HCT116 (cell line): ENCODE measurements around the gene NPEPL1. TPM values are rescaled to one million over a fixed set of nuclear protein-coding genes. Genes with fewer than 3 reads are reported as not detected.

Experiments
- ATAC-seq: fragments of 200-7000 bp; cut with Tn5 transposase; 2 replicates; pipeline ENCODE4 v1.9.1; 2020; ENCODE audit warnings: mild to moderate bottlenecking, moderate library complexity
- BruUV-seq: library from RNA; stranded (reverse); fragments of 400-500 nt; replicated peaks from 2 replicates; lab custom pipeline; 2021; lab: Mats Ljungman, UMichigan
- CTCF ChIA-PET: fragments of 300-600 bp; sonication (Branson Sonifier 250); formaldehyde crosslinking; loops from one replicate; lab custom pipeline; 2021; ENCODE audit warnings: antibody characterized with exemption; lab: Charles Lee
- POLR2A ChIA-PET: fragments of 300-600, 350-600 bp; sonication (Branson Sonifier 250); formaldehyde crosslinking; loops from one replicate; lab custom pipeline; 2021; ENCODE audit warnings: antibody characterized with exemption; lab: Charles Lee
- RAD21 ChIA-PET, 2 experiments: fragments of 300-600 bp; sonication (Branson Sonifier 250); formaldehyde crosslinking; loops; one replicate each; lab custom pipeline; 2023; ENCODE audit warnings: low total read pairs in 2 of 2; ENCODE audit not compliant: uncharacterized antibody in 2 of 2, unreplicated experiment in 2 of 2, low non-redundant PET in 1 of 2; lab: Charles Lee
- DNase-seq: peaks from one replicate; pipeline ENCODE4 v3.0.0-alpha.2; 2010; ENCODE audit warnings: low read depth, low spot score
- H2AFZ ChIP-seq: fragments of 200-600 bp; shearing (Covaris generic), sonication (generic); 2 replicates; pipeline ENCODE4 v1.6.1; 2017; ENCODE audit warnings: low read depth, mixed run types, mixed read lengths, antibody characterized with exemption, low read length; ENCODE audit not compliant: poor library complexity, severe bottlenecking
- H3K27ac ChIP-seq: 2 replicates; pipeline ENCODE4 v1.5.1; 2012; ENCODE audit warnings: low read depth, low read length
- H3K27me3 ChIP-seq: fragments of 200-600 bp; sonication (generic); 2 replicates; pipeline ENCODE4 v1.6.1; 2016; ENCODE audit warnings: mixed run types, low read length, mixed read lengths; ENCODE audit not compliant: insufficient read depth
- H3K36me3 ChIP-seq, 2 experiments: fragments of 200-500 bp in 1 of 2; fragments of 200-600 bp in 1 of 2; sonication (Bioruptor generic) in 1 of 2; sonication (generic) in 1 of 2; 2 replicates each; pipeline versions ENCODE4 v1.5.1 to v1.6.1; 2014 to 2016; ENCODE audit warnings: low read length in 2 of 2, inconsistent platforms in 1 of 2, mixed read lengths in 1 of 2, mixed run types in 1 of 2; ENCODE audit not compliant: insufficient read depth in 2 of 2, control insufficient read depth in 1 of 2
- H3K4me1 ChIP-seq, 2 experiments: fragments of 200-600 bp in 1 of 2; sonication (generic) in 1 of 2; 2 replicates each; pipeline versions ENCODE4 v1.5.1 to v1.6.1; 2012 to 2017; ENCODE audit warnings: low read length in 2 of 2, inconsistent platforms in 1 of 2, mild to moderate bottlenecking in 1 of 2, mixed read lengths in 1 of 2, mixed run types in 1 of 2, moderate library complexity in 1 of 2; ENCODE audit not compliant: insufficient read depth in 2 of 2, control insufficient read depth in 1 of 2
- H3K4me2 ChIP-seq: fragments of 200-600 bp; sonication (generic); 2 replicates; pipeline ENCODE4 v1.6.1; 2017; ENCODE audit warnings: mixed run types, low read length, mixed read lengths
- H3K4me3 ChIP-seq, 2 experiments: fragments of 200-600 bp in 1 of 2; sonication (generic) in 1 of 2; replicated peaks in 1 of 2; 2 replicates each; pipeline ENCODE4 v1.5.1; 2011 to 2016; ENCODE audit warnings: low read length in 2 of 2, control low read depth in 1 of 2, low read depth in 1 of 2, mild to moderate bottlenecking in 1 of 2, mixed read lengths in 1 of 2, mixed run types in 1 of 2
- H3K79me2 ChIP-seq: fragments of 200-600 bp; sonication (generic); 2 replicates; pipeline ENCODE4 v1.6.1; 2017; ENCODE audit warnings: mild to moderate bottlenecking, mixed run types, low read length, moderate library complexity, mixed read lengths; ENCODE audit not compliant: insufficient read depth
- H3K9ac ChIP-seq: fragments of 200-600 bp; sonication (generic); 2 replicates; pipeline ENCODE4 v1.6.1; 2016; ENCODE audit warnings: low read length, mixed read lengths
- H3K9me2 ChIP-seq: fragments of 200-600 bp; sonication (generic), shearing (Covaris generic); 2 replicates; pipeline ENCODE4 v1.6.1; 2017; ENCODE audit warnings: mixed run types, mild to moderate bottlenecking, moderate library complexity; ENCODE audit not compliant: insufficient read depth
- H3K9me3 ChIP-seq, 2 experiments: fragments of 200-500 bp in 1 of 2; fragments of 200-600 bp in 1 of 2; sonication (Bioruptor generic) in 1 of 2; sonication (generic) in 1 of 2; 2 replicates each; pipeline ENCODE4 v1.6.1; 2014 to 2017; ENCODE audit warnings: low read length in 2 of 2, mixed read lengths in 2 of 2, inconsistent platforms in 1 of 2, low read depth in 1 of 2, mild to moderate bottlenecking in 1 of 2, mixed run types in 1 of 2, moderate library complexity in 1 of 2; ENCODE audit not compliant: control insufficient read depth in 1 of 2, insufficient read depth in 1 of 2
- H4K20me1 ChIP-seq: fragments of 200-600 bp; sonication (generic), shearing (Covaris generic); 2 replicates; pipeline ENCODE4 v1.6.1; 2017; ENCODE audit warnings: mixed run types, mild to moderate bottlenecking, moderate library complexity; ENCODE audit not compliant: insufficient read depth
- CBX3 ChIP-seq: IDR thresholded peaks from 2 replicates; pipeline ENCODE4 v1.6.1; 2012; ENCODE audit warnings: low read depth
- CEBPB ChIP-seq: IDR thresholded peaks from 2 replicates; pipeline ENCODE4 v1.6.1; 2012; ENCODE audit warnings: low read depth
- EGR1 ChIP-seq: IDR thresholded peaks from 2 replicates; pipeline ENCODE4 v1.6.1; 2012; ENCODE audit warnings: low read depth
- EZH2 ChIP-seq: fragments of 200-600 bp; sonication (generic); IDR thresholded peaks from 2 replicates; pipeline ENCODE4 v1.6.1; 2017; ENCODE audit warnings: antibody characterized with exemption, mixed run types
- EZH2phosphoT487 ChIP-seq: fragments of 200-600 bp; IDR thresholded peaks from 2 replicates; pipeline ENCODE4 v1.6.1; 2018; ENCODE audit warnings: antibody characterized with exemption, borderline replicate concordance
- FOSL1 ChIP-seq: IDR thresholded peaks from 2 replicates; pipeline ENCODE4 v1.6.1; 2012; ENCODE audit warnings: low read depth
- MAX ChIP-seq: IDR thresholded peaks from 2 replicates; pipeline ENCODE4 v1.6.1; 2012
- POLR2A ChIP-seq: IDR thresholded peaks from 2 replicates; pipeline ENCODE4 v1.7.0; 2011; ENCODE audit warnings: borderline replicate concordance; ENCODE audit not compliant: insufficient read depth, insufficient read length; ENCODE audit errors: extremely low read depth
- RAD21 ChIP-seq: IDR thresholded peaks from 2 replicates; pipeline ENCODE4 v1.6.1; 2012; ENCODE audit warnings: low read depth, mild to moderate bottlenecking
- SIN3A ChIP-seq: IDR thresholded peaks from 2 replicates; pipeline ENCODE4 v1.6.1; 2012; ENCODE audit warnings: low read depth
- SP1 ChIP-seq: IDR thresholded peaks from 2 replicates; pipeline ENCODE4 v1.6.1; 2012; ENCODE audit warnings: low read depth
- SRF ChIP-seq: IDR thresholded peaks from 2 replicates; pipeline ENCODE4 v1.6.1; 2012; ENCODE audit warnings: low read depth
- TCF7L2 ChIP-seq: IDR thresholded peaks from 2 replicates; pipeline ENCODE4 v1.7.0; 2011; ENCODE audit warnings: borderline replicate concordance, inconsistent platforms; ENCODE audit not compliant: insufficient read depth, insufficient read length; ENCODE audit errors: extremely low read depth
- ZFX ChIP-seq: fragments of 450-650 bp; IDR thresholded peaks from 2 replicates; pipeline ENCODE4 v1.6.1; 2017
- intact Hi-C: fragments of 100-400 bp; cut with micrococcal nuclease; formaldehyde crosslinking; loops from 2 replicates; pipeline ENCODE4 v1.10.0; 2022
- total RNA-seq: library from RNA; stranded (reverse); gene quantifications from one replicate; pipeline ENCODE4 v1.2.1, GENCODE V29; 2021; ENCODE audit not compliant: unreplicated experiment
- TF ChIP-seq, protein P1 (sequence below), 3 experiments: fragments of 200-600 bp in 1 of 3; sonication (generic) in 1 of 3; IDR thresholded peaks in 2 of 3; conservative IDR thresholded peaks in 1 of 3; 2 replicates each; pipeline ENCODE4 v1.5.1; 2012 to 2017; ENCODE audit warnings: low read depth in 2 of 3, low read length in 2 of 3, antibody characterized with exemption in 1 of 3, borderline replicate concordance in 1 of 3, control low read depth in 1 of 3, mild to moderate bottlenecking in 1 of 3, mixed read lengths in 1 of 3, mixed run types in 1 of 3, moderate library complexity in 1 of 3; ENCODE audit not compliant: insufficient read depth in 1 of 3
- TF ChIP-seq, protein P2 (sequence below): IDR thresholded peaks from 2 replicates; pipeline ENCODE4 v1.6.1; 2012

The NPEPL1 gene
- total RNA-seq, 1 experiment from 2014 or later = 16.6 TPM

GRCh38 chr20:58710481-58711265, 18.1 kb downstream of the NPEPL1 start (continued):
- TF ChIP-seq RAD21 (no peak), SP1 (no peak), TCF7L2 (no peak), EZH2 (no peak), ZFX (no peak), EGR1 (no peak), CEBPB (no peak)
- TF ChIP-seq, protein P1, sequence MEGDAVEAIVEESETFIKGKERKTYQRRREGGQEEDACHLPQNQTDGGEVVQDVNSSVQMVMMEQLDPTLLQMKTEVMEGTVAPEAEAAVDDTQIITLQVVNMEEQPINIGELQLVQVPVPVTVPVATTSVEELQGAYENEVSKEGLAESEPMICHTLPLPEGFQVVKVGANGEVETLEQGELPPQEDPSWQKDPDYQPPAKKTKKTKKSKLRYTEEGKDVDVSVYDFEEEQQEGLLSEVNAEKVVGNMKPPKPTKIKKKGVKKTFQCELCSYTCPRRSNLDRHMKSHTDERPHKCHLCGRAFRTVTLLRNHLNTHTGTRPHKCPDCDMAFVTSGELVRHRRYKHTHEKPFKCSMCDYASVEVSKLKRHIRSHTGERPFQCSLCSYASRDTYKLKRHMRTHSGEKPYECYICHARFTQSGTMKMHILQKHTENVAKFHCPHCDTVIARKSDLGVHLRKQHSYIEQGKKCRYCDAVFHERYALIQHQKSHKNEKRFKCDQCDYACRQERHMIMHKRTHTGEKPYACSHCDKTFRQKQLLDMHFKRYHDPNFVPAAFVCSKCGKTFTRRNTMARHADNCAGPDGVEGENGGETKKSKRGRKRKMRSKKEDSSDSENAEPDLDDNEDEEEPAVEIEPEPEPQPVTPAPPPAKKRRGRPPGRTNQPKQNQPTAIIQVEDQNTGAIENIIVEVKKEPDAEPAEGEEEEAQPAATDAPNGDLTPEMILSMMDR (IDR thresholded peaks at IDR 0.05 in 2 of 3, conservative IDR thresholded peaks at IDR 0.05 in 1 of 3; ENCODE audit: borderline replicate concordance in 1 of 3, insufficient read depth in 1 of 3, low read depth in 2 of 3, low read length in 2 of 3) = no peak

DNA sequence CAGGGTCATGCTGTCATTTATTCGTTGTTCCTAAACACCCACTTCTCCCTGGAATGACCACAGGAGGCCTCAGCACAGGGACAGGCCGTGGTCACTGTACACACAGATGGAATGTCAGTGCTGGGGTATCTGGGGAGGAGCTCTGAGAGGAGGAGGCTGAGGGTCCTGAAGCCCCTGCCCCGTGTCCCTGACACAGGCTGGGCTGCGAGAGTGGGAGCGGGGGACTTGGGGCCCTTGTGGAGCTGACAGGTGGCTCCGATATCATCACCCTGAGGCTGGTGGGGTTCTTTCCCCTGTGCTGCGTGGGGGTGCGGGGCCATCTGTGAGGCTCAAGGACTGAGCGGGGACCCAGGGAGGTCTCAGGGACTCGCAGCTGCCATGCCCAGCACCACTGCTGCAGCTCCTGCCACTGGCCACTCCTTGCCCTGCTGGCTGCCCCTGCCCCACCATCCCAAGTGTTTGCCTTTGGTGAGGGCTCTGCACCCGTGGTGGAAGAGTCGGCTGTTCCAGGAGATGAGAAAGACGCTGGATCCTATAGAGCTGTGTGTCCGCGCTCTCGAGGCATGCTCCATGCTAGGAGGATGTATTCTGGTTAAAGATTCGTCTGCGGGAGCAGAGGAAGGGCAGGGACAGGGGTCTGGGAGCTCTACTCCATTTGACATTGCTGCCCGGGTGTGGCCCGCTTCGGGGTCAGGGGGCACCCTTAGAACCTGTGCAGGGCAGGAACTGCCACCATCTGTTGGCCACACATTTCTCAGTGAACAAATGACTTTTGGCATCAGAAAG, 18.9 kb downstream of the NPEPL1 start:
- no peaks in the 10 kb centered on the region for H3K9me3 ChIP-seq
- ATAC-seq = no peak
- H3K9me2 ChIP-seq = no peaks in the 10 kb centered on the region
- H3K9ac ChIP-seq = no peak overlapping the region
- no peak overlapping the region for H3K4me2 ChIP-seq
- no peak overlapping the region for H2AFZ ChIP-seq
- ChIA-PET RAD21 (no interaction called here), CTCF (interaction anchor here (1.6 kb wide), 1 partner anchor 230 kb away, joined by 3 read pairs; no protein-coding TSS in a partner anchor), POLR2A (no interaction called here)
- H3K27me3 ChIP-seq = no peaks in the 10 kb centered on the region
- H3K4me1 ChIP-seq = no peaks in the 10 kb centered on the region
- H3K36me3 ChIP-seq = no peaks in the 10 kb centered on the region
- H3K79me2 ChIP-seq = no peaks in the 10 kb centered on the region
- BruUV-seq = no TSS peak
- no peak for DNase-seq
- intact Hi-C loops = no loop called here
- H4K20me1 ChIP-seq = no peaks in the 10 kb centered on the region
- no peak overlapping the region for H3K27ac ChIP-seq
- H3K4me3 ChIP-seq = no peak overlapping the region
- TF ChIP-seq SP1 (no peak), SIN3A (no peak), MAX (no peak), SRF (no peak), POLR2A (no peak), ZFX (no peak), EZH2phosphoT487 (no peak), RAD21 (no peak), FOSL1 (no peak), CBX3 (no peak), EZH2 (no peak)
- TF ChIP-seq, protein P1 (IDR thresholded peaks at IDR 0.05 in 2 of 3, conservative IDR thresholded peaks at IDR 0.05 in 1 of 3; ENCODE audit: borderline replicate concordance in 1 of 3, insufficient read depth in 1 of 3, low read depth in 2 of 3, low read length in 2 of 3) = no peak
- TF ChIP-seq, protein P2, sequence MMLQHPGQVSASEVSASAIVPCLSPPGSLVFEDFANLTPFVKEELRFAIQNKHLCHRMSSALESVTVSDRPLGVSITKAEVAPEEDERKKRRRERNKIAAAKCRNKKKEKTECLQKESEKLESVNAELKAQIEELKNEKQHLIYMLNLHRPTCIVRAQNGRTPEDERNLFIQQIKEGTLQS = no peak
